ENCODE results near the gene TIGD1.
"Not testable (repeated sequence)": the region's sequence is repeated elsewhere in the genome, so short reads cannot be mapped to it uniquely, and the experiment has no call there.

TIGD1 gene

GRCh38 chr2:232571026-232571474 lies 20.7 kb upstream of the TIGD1 start:
- DNase-seq: peak in 2 of 56 donors; percentile 10 to 15

- DNase-seq: not testable (repeated sequence)
These were observed 20.1 kb upstream of the TIGD1 start for GRCh38 chr2:232570481-232570880.

- no peak for DNase-seq
These were observed 19.2 kb upstream of the TIGD1 start for GRCh38 chr2:232569541-232569940.

GRCh38 chr2:232568161-232568560 lies 17.8 kb upstream of the TIGD1 start:
- peak in 1 of 56 donors; percentile 8 for DNase-seq

GRCh38 chr2:232567721-232568120 lies 17.4 kb upstream of the TIGD1 start:
- DNase-seq: no peak

- DNase-seq: no peak
These were observed 13.2 kb upstream of the TIGD1 start for GRCh38 chr2:232563580-232563979.

GRCh38 chr2:232562515-232563151 lies 12.3 kb upstream of the TIGD1 start:
- DNase-seq: no peak

GRCh38 chr2:232556426-232556825 lies 6.1 kb upstream of the TIGD1 start:
- no peak for DNase-seq

GRCh38 chr2:232551776-232552175 lies 1.4 kb upstream of the TIGD1 start:
- no peak for DNase-seq

- DNase-seq: no peak
These were observed 887 bp upstream of the TIGD1 start for GRCh38 chr2:232551250-232551638.

- DNase-seq: no peak
These were observed 553 bp downstream of the TIGD1 start for GRCh38 chr2:232549655-232550353.

GRCh38 chr2:232547991-232548390 lies 2.4 kb downstream of the TIGD1 start:
- DNase-seq: no peak

GRCh38 chr2:232545511-232546375 lies 4.6 kb downstream of the TIGD1 start:
- DNase-seq: peak in 2 of 56 donors; percentile 21 to 45

GRCh38 chr2:232544674-232545073 lies 5.7 kb downstream of the TIGD1 start:
- DNase-seq: no peak

GRCh38 chr2:232543928-232544631 lies 6.3 kb downstream of the TIGD1 start:
- DNase-seq: no peak

GRCh38 chr2:232543491-232543890 lies 6.9 kb downstream of the TIGD1 start:
- no peak for DNase-seq

GRCh38 chr2:232542715-232543467 lies 7.5 kb downstream of the TIGD1 start:
- DNase-seq: no peak

GRCh38 chr2:232541961-232542714 lies 8.2 kb downstream of the TIGD1 start:
- no peak for DNase-seq

GRCh38 chr2:232541195-232541960 lies 9.0 kb downstream of the TIGD1 start:
- DNase-seq: no peak
